ENCODE measurements around the gene GPX8. TPM values are rescaled to one million over a fixed set of nuclear protein-coding genes. Genes with fewer than 3 reads are reported as not detected.

The GPX8 gene
- total RNA-seq (under 1 TPM in 1 of 5 donors, not detected in 4; 0.20 TPM), total RNA-seq (0 reads per million in 29 experiments)
- total RNA-seq (2013), result 0.29 TPM

- peaks cover 21 to 32% of the 10 kb centered on the region in 2 donors for H3K27me3 Mint-ChIP-seq
- no peak within 1 kb of the TSS for H3K4me3 ChIP-seq (ENCODE audit: control insufficient read depth in 1 of 2, extremely low read depth in 1 of 2, low read length in 1 of 2)
- ATAC-seq (replicated peaks in 1 of 4) (peak; percentile 63 to 81 (median 66)), DNase-seq (peak in 8 of 35 experiments; percentile 8 to 75 (median 22))
- H3K27ac Mint-ChIP-seq, result no peak within 1 kb of the TSS
- H3K27me3 ChIP-seq (replicated peaks in 1 of 2; ENCODE audit: control insufficient read depth in 2 of 2, extremely low read depth in 1 of 2, insufficient read depth in 2 of 2, low read length in 1 of 2), result no peaks in the 10 kb centered on the region
- CTCF ChIA-PET, result interaction anchor here (0.6 to 4.2 kb wide), 34 partner anchors 8 to 1277 kb away, joined by 3 to 120 read pairs (median 4); partner anchors contain the start of gene SNX18 (in 1 of the 2)
- no peaks in the 10 kb centered on the region for H3K4me1 ChIP-seq (ENCODE audit: control insufficient read depth in 1 of 2, extremely low read depth in 1 of 2, insufficient read depth in 2 of 2, low read length in 2 of 2)
- H3K27ac ChIP-seq (ENCODE audit: low read length), result no peak within 1 kb of the TSS
- WGBS (ENCODE audit: insufficient coverage), result 20% methylated on average over 3 of the region's 10 CpGs
- H3K36me3 ChIP-seq (ENCODE audit: control insufficient read depth in 2 of 2, extremely low read depth in 1 of 2, insufficient read depth in 1 of 2, low read length in 1 of 2), result no peaks in the 10 kb centered on the region
- no peak within 1 kb of the TSS for H3K4me3 Mint-ChIP-seq
- H3K9me3 ChIP-seq, result no peaks in the 10 kb centered on the region
- POLR2A ChIA-PET, result no interaction called here
- H3K36me3 Mint-ChIP-seq, result no peaks in the 10 kb centered on the region
- H3K4me1 Mint-ChIP-seq, result no peaks in the 10 kb centered on the region
- peaks cover 0 to 6% (median 0%) of the 10 kb centered on the region in 3 donors for H3K9me3 Mint-ChIP-seq
These were observed at the start of gene GPX8 for GRCh38 chr5:55159763-55160492. Gene GPX8, plus strand, starts transcription at chr5:55160171. Its CDS starts 22 bp downstream, at chr5:55160193.

- H3K9me3 ChIP-seq, result no peaks in the 10 kb centered on the region
- no peak overlapping the region for H3K4me3 ChIP-seq (ENCODE audit: control insufficient read depth in 1 of 2, extremely low read depth in 1 of 2, low read length in 1 of 2)
- H3K36me3 ChIP-seq (ENCODE audit: control insufficient read depth in 2 of 2, extremely low read depth in 1 of 2, insufficient read depth in 1 of 2, low read length in 1 of 2), result peaks cover 0 to 23% of the 10 kb centered on the region in 2 donors
- H3K4me1 Mint-ChIP-seq, result peaks cover 19 to 39% (median 29%) of the 10 kb centered on the region in 3 donors
- H3K9me3 Mint-ChIP-seq, result no peaks in the 10 kb centered on the region
- ATAC-seq (replicated peaks in 1 of 4) (no peak), DNase-seq (no peak)
- ChIA-PET CTCF (interaction anchor here in 1 of 2 donors (1.0 kb wide), 1 partner anchor 73 kb away, joined by 3 read pairs; no protein-coding TSS in a partner anchor), POLR2A (no interaction called here)
- WGBS (ENCODE audit: insufficient coverage), result no CpG with 5 or more reads among the region's 2 CpGs
- no peak overlapping the region for H3K27ac Mint-ChIP-seq
- peaks cover 33% of the 10 kb centered on the region for H3K36me3 Mint-ChIP-seq
- no peaks in the 10 kb centered on the region for H3K27me3 ChIP-seq (replicated peaks in 1 of 2; ENCODE audit: control insufficient read depth in 2 of 2, extremely low read depth in 1 of 2, insufficient read depth in 2 of 2, low read length in 1 of 2)
- no peak overlapping the region for H3K4me3 Mint-ChIP-seq
- H3K27me3 Mint-ChIP-seq, result no peaks in the 10 kb centered on the region
- no peak overlapping the region for H3K27ac ChIP-seq (ENCODE audit: low read length)
- H3K4me1 ChIP-seq (ENCODE audit: control insufficient read depth in 1 of 2, extremely low read depth in 1 of 2, insufficient read depth in 2 of 2, low read length in 2 of 2), result peaks cover 13 to 18% of the 10 kb centered on the region in 2 experiments
These were observed 49.8 kb upstream of the GPX8 start for GRCh38 chr5:55110217-55110616.

- Mint-ChIP-seq H3K4me3 (no peak overlapping the region), H3K27me3 (no peaks in the 10 kb centered on the region), H3K9me3 (no peaks in the 10 kb centered on the region), H3K4me1 (peaks cover 16 to 21% (median 21%) of the 10 kb centered on the region in 3 donors), H3K36me3 (peaks cover 15% of the 10 kb centered on the region), H3K27ac (peak overlapping the region; percentile 4 to 68)
- Histone ChIP-seq H3K27ac (ENCODE audit: low read length) (no peak overlapping the region), H3K4me3 (ENCODE audit: control insufficient read depth in 1 of 2, extremely low read depth in 1 of 2, low read length in 1 of 2) (no peak overlapping the region), H3K9me3 (no peaks in the 10 kb centered on the region), H3K4me1 (ENCODE audit: control insufficient read depth in 1 of 2, extremely low read depth in 1 of 2, insufficient read depth in 2 of 2, low read length in 2 of 2) (peaks cover 5 to 11% of the 10 kb centered on the region in 2 experiments), H3K36me3 (ENCODE audit: control insufficient read depth in 2 of 2, extremely low read depth in 1 of 2, insufficient read depth in 1 of 2, low read length in 1 of 2) (peaks cover 0 to 10% of the 10 kb centered on the region in 2 donors), H3K27me3 (replicated peaks in 1 of 2; ENCODE audit: control insufficient read depth in 2 of 2, extremely low read depth in 1 of 2, insufficient read depth in 2 of 2, low read length in 1 of 2) (no peaks in the 10 kb centered on the region)
- ATAC-seq (replicated peaks in 1 of 4) (peak; percentile 48 to 62 (median 55)), DNase-seq (no peak)
- POLR2A ChIA-PET, result no interaction called here
- CTCF ChIA-PET, result interaction anchor here in 1 of 2 donors (0.7 kb wide), 1 partner anchor 889 kb away, joined by 3 read pairs; no protein-coding TSS in a partner anchor
These were observed 46.6 kb upstream of the GPX8 start for GRCh38 chr5:55113327-55113726.

GRCh38 chr5:55114061-55114460 is 45.9 kb upstream of the GPX8 start:
- no peak overlapping the region for H3K27ac ChIP-seq (ENCODE audit: low read length)
- no peak overlapping the region for H3K4me3 ChIP-seq (ENCODE audit: control insufficient read depth in 1 of 2, extremely low read depth in 1 of 2, low read length in 1 of 2)
- peaks cover 5 to 11% of the 10 kb centered on the region in 2 experiments for H3K4me1 ChIP-seq (ENCODE audit: control insufficient read depth in 1 of 2, extremely low read depth in 1 of 2, insufficient read depth in 2 of 2, low read length in 2 of 2)
- peaks cover 10% of the 10 kb centered on the region for H3K36me3 Mint-ChIP-seq
- no peaks in the 10 kb centered on the region for H3K27me3 Mint-ChIP-seq
- no peak for DNase-seq
- CTCF ChIA-PET, result no interaction called here
- peaks cover 16 to 18% (median 16%) of the 10 kb centered on the region in 3 donors for H3K4me1 Mint-ChIP-seq
- POLR2A ChIA-PET, result no interaction called here
- H3K27ac Mint-ChIP-seq, result no peak overlapping the region
- no peaks in the 10 kb centered on the region for H3K27me3 ChIP-seq (replicated peaks in 1 of 2; ENCODE audit: control insufficient read depth in 2 of 2, extremely low read depth in 1 of 2, insufficient read depth in 2 of 2, low read length in 1 of 2)
- 75% methylated on average over 2 of the region's 3 CpGs for WGBS (ENCODE audit: insufficient coverage)
- H3K36me3 ChIP-seq (ENCODE audit: control insufficient read depth in 2 of 2, extremely low read depth in 1 of 2, insufficient read depth in 1 of 2, low read length in 1 of 2), result peaks cover 0 to 2% of the 10 kb centered on the region in 2 donors
- H3K4me3 Mint-ChIP-seq, result no peak overlapping the region
- no peak for ATAC-seq (replicated peaks in 1 of 4)
- H3K9me3 ChIP-seq, result no peaks in the 10 kb centered on the region
- no peaks in the 10 kb centered on the region for H3K9me3 Mint-ChIP-seq

GRCh38 chr5:55123365-55123764 is 36.6 kb upstream of the GPX8 start:
- H3K27me3 Mint-ChIP-seq, result no peaks in the 10 kb centered on the region
- H3K4me3 ChIP-seq (ENCODE audit: control insufficient read depth in 1 of 2, extremely low read depth in 1 of 2, low read length in 1 of 2), result no peak overlapping the region
- H3K27ac Mint-ChIP-seq, result no peak overlapping the region
- no peaks in the 10 kb centered on the region for H3K36me3 ChIP-seq (ENCODE audit: control insufficient read depth in 2 of 2, extremely low read depth in 1 of 2, insufficient read depth in 1 of 2, low read length in 1 of 2)
- H3K27ac ChIP-seq (ENCODE audit: low read length), result no peak overlapping the region
- H3K4me3 Mint-ChIP-seq, result no peak overlapping the region
- ATAC-seq (replicated peaks in 1 of 4) (no peak), DNase-seq (no peak)
- H3K9me3 Mint-ChIP-seq, result no peaks in the 10 kb centered on the region
- H3K9me3 ChIP-seq, result no peaks in the 10 kb centered on the region
- ChIA-PET CTCF (no interaction called here), POLR2A (interaction anchor here in 1 of 2 donors (0.6 kb wide), 1 partner anchor 205 kb away, joined by 3 read pairs; no protein-coding TSS in a partner anchor)
- no peaks in the 10 kb centered on the region for H3K4me1 ChIP-seq (ENCODE audit: control insufficient read depth in 1 of 2, extremely low read depth in 1 of 2, insufficient read depth in 2 of 2, low read length in 2 of 2)
- 100% methylated on average over 1 of the region's 3 CpGs for WGBS (ENCODE audit: insufficient coverage)
- no peaks in the 10 kb centered on the region for H3K36me3 Mint-ChIP-seq
- peaks cover 0 to 2% (median 0%) of the 10 kb centered on the region in 3 donors for H3K4me1 Mint-ChIP-seq
- H3K27me3 ChIP-seq (replicated peaks in 1 of 2; ENCODE audit: control insufficient read depth in 2 of 2, extremely low read depth in 1 of 2, insufficient read depth in 2 of 2, low read length in 1 of 2), result no peaks in the 10 kb centered on the region

- WGBS (ENCODE audit: insufficient coverage), result 38% methylated on average over 2 of the region's 5 CpGs
- no peak overlapping the region for H3K27ac ChIP-seq (ENCODE audit: low read length)
- Mint-ChIP-seq H3K36me3 (peaks cover 5% of the 10 kb centered on the region), H3K4me3 (no peak overlapping the region), H3K9me3 (peaks cover 14 to 15% (median 15%) of the 10 kb centered on the region in 3 donors), H3K4me1 (peaks cover 11 to 17% (median 15%) of the 10 kb centered on the region in 3 donors), H3K27me3 (no peaks in the 10 kb centered on the region), H3K27ac (no peak overlapping the region)
- H3K27me3 ChIP-seq (replicated peaks in 1 of 2; ENCODE audit: control insufficient read depth in 2 of 2, extremely low read depth in 1 of 2, insufficient read depth in 2 of 2, low read length in 1 of 2), result no peaks in the 10 kb centered on the region
- POLR2A ChIA-PET, result no interaction called here
- CTCF ChIA-PET, result interaction anchor here in 1 of 2 donors (0.6 kb wide), 1 partner anchor 60 kb away, joined by 3 read pairs; no protein-coding TSS in a partner anchor
- DNase-seq (no peak), ATAC-seq (replicated peaks in 1 of 4) (peak in 2 of 4 experiments; percentile 53 to 60)
- H3K4me1 ChIP-seq (ENCODE audit: control insufficient read depth in 1 of 2, extremely low read depth in 1 of 2, insufficient read depth in 2 of 2, low read length in 2 of 2), result peaks cover 4 to 5% of the 10 kb centered on the region in 2 experiments
- peaks cover 4% of the 10 kb centered on the region for H3K9me3 ChIP-seq
- H3K36me3 ChIP-seq (ENCODE audit: control insufficient read depth in 2 of 2, extremely low read depth in 1 of 2, insufficient read depth in 1 of 2, low read length in 1 of 2), result no peaks in the 10 kb centered on the region
- no peak overlapping the region for H3K4me3 ChIP-seq (ENCODE audit: control insufficient read depth in 1 of 2, extremely low read depth in 1 of 2, low read length in 1 of 2)
These were observed 25.8 kb upstream of the GPX8 start for GRCh38 chr5:55134053-55134722.
